NCI-H748 (cell line): ENCODE results near the gene KIF1A.

Source experiments
- DNase-seq: peaks from one replicate; lab custom pipeline; 2025; ENCODE audit not compliant: unreplicated experiment; lab: John Stamatoyannopoulos, UW

Gene KIF1A

DNA sequence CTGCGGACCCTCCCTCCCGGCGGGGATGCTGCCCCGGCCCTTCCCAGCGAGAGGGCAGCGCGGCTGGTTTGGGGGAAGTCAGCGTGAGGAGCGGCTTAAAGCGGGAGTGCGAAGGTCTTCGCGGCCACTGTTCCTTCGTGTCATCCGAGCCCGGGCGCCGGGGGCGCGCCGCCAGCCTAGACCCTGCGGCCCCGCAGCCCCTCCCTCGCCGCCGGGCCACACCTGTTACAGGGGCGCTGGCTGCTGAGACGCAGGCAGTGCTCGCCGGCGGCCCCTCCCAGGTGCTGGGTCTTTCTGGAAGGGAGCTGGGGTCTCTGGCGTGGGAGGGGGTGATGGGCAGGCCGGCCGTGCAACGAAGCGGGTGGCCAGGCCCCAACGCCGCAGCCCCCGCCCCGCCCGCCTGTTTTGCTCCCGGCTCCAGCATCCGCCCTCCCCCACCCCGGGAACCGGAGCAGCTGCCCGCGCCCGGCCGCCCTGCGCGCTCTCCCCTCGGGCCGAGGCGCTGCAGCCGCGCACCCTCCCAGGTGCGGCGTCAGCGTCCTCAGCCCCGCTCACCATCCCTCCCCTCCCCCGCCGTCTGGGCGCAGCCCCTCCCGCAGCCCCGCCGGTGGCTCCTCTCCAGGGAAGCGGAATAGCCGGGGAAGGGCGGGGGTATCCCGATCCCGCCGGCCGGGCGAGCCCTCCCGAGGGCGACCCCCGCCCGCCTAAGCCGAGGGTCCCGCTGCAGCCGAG, 727 bp downstream of the KIF1A start:
- peak; percentile 74 for DNase-seq

DNA sequence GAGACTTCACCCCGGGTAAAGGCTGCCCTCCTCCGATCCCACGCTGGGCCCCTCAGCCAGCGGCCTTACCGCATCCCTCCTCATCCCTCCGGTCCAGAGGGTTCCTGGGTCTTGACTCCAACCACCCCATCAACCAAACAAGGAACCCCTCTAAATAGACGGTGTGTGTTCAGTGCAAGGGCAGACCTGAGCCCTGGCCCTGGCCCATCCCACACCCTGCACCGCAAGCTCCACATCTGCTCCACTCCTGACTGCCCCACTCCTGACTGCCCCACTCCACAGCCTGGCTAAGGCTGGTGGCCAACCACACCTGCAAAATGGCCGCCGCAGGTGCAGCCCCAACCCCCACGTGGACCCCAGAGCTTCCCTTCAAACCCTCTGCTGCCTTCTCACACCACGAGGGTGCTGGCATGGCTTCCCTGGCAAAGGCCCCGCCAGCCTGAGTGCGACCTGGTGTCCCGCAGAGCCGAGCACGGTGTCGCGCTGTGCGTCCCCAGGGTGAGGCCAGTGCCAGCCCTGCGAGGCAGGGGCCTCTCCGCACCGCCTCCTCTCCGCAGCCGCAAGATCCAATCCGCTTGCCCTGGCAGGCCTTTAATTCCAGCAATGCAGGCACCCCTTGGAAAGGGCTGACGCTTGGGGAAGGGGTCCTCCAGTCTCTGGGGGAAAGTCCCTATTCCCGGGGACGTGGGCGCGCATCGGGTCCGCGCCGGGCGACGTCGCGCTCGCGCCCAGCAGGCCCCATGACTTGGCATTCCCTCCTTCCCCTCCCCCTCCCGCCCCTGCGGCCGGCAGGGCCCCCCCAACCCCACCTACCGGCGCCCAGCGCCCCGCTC, 1.5 kb downstream of the KIF1A start:
- DNase-seq = peak; percentile 59

DNA sequence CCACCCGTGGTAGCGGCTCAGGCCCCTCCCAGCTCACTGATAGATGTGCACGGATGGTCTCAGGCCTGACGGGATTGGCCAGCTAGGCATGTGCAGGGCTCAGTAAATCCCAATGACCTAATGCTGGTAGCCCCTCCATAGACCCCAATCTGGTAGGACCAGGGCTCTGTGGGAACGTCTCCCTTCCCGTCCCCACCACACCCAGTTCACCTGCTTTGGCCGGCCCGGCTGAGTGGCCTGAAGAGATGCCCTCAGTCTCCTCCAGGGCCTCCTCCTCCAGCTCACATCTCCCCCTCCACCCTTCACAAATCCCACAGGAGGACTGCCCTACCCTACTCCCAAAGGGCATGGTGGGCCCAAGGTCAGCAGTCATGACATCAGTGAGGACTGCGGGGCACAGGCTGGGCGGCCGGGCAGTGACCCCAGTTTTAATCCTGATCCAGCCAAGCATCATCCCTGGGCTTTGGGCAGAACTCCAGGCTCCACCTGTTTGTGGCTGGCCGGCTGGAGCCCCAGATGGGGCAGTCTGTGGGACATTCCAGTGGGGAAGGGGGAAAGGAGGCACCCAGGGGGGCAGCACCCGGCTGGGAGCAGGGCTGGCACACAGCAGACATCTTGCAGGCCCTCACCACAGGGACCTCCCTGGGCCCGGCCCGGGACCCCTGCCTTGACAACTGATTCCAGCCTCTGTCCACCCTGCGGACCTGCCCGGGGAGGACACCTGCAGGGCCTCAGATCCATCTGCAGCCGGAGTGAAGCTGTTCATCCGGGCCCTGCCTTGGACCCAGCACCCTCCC, 2.3 kb downstream of the KIF1A start:
- no peak for DNase-seq

DNA sequence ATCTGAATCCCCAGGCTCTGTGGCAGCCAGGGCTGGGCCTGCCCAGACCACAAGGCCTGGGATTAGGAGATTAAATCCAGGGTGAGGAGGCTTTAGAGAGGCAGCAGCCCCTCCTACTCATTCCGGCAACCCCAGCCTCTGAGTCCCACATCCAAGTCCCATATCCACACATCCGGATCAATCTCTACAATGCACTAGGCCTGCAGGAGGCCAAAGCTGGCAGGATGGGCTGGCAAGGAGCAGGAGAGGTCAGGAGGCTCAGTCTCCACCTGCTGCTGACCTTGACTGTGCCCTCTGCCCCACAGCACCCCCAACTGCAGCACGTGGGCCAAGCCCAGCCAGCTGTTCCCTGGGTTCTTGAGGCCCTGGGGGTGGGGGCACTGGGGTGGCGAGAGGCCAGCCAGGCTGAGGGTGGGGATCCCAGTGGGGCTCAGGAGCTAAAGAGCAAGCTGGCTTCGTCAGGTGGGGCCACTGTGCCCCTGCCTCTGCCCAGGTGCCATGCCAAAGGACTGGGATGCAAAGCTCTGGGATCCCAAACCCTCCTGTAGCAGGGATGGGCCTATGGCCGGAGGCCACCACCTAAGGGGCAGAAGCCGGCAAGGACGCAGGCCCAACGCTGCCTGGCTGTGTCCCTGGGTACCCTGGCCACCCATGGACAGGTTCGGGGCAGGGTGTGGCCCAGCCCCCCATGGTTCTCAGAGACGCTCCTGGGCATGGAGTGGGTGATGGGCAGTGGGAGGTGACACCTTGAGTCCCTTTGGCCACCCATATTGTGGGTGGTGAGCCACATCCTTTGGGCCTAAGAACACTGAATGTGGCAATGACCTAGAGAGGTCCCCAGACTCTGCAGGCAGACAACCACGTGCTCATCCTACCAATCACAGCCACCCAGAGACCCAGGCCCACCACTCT, 3.2 kb downstream of the KIF1A start:
- no peak for DNase-seq

DNA sequence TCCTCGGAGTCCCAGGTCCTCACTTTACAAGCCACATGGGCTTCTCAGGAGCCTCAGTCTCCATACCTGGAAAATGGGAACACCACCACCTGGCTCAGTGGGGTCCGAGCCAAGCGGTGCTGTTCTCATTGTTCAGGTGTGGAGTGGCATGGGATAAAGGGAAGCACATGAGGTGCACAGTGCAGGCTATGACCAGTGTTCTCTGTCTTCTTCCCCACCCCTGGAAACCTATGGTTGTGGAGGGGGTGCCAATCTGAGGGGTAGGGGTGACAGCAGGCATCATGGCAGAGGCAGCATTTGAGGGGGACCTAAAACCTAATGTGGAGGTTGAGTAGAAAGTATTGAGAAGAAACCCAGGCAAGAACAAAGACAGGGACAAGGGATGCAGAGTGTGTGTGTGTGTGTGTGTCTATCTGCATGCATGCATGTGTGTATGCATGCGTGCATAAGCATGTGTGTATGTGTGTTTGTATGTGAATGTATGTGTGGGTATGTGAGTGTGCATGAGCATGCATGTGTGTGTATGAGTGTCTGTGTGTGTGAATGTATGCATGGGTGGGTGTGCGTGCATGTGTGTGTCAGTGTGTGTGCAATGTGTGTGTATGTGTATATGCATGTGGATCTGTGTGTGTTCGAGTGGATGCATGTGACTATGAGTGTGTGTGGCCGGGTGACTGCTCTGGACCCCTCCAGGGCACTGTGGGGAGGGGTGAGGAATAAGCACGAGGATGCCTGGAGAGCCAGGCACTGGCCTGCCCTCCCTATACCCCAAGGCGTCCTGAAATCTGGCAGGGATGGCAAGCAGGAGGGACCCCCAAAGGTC, 4.0 kb downstream of the KIF1A start:
- DNase-seq = no peak

DNA sequence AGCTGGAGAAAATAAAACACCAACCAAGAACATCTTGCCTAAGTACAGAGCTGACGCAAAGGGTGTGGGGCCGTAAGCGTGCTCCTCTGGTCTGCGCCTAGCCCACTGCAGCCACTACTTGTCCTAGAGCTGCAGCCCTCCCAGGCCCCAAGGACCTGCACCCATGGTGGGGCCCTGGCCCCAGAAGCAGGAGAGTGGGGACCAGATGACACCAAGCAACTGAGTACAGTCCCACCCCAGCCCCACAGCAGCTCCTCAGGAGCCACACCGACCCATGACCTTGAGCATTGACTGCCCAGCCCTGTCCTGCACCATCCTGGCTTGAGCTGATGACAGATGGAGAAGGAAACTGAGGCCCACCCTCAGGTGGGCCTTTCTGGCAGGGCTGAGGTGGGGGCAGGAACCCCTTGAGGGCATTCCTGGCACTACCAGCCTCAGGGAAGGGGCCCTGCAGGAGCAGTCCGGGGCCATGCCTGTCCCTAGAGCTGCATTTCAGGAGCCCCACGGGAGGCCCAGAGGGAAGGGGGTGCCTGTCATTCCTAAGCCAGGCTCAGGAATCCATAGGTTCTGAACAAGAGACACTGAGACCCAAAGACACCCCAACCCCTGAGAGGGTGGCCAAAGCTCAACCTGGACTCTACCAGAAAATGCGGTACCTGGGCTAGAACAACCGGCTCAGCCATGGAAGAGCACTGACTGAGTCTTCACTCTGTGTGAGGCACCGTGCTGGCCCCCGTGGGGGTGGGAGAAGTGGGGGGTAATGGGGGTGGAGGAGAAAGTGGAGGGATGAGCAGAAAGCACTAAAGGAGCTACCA, 4.9 kb downstream of the KIF1A start:
- DNase-seq = no peak

DNA sequence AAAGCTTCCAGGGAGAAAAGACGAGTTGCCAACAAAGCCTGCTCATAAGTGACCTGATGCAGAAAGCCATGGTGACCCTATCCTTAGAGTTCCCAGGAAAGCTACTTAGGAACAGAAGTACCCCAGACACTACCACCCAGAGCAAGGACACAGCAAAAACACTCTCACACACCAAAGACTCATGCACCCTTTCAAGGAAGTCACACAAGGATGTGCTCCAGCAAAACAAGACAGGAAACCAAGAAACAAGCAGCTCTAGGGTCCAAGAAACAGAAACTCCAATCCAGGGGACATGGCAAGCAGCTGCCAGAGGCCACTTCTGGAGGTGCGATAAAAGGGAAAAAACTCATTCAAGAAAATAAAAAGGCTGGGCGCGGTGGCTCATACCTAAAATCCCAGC, 5.7 kb downstream of the KIF1A start:
- DNase-seq = no peak

DNA sequence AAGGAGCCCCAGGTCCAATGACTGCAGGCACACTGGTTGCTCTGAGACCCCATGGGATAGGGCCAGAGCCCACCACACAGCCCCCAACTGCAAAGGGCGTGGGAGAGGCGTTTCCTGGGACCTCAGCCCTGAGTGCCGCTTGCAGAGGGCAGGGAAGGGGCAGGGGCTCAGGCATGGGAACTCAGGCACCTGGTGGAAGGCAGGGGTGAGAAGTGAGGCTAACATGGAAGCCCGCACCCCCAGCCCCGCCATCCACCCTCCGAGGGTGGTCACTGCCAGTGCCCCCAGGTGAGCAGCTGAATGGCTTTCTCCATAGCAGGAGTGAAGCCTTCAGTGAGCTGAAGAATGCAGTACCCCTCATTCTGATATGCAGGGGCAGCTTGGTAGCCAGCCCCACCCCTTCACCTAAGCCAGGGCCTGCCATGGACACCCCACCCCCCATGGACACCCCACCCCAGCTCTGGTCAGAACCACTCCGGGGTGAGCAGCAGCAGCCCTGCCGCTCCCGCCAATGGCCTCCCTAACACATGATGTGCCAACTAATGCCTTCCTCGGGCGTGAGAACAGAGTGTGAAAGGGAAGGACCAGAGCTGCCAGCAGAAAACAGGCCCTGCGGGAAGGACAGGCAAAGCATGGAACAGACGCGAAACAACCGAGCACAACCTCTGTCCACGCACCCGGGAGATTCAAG, 6.6 kb downstream of the KIF1A start:
- no peak for DNase-seq

DNA sequence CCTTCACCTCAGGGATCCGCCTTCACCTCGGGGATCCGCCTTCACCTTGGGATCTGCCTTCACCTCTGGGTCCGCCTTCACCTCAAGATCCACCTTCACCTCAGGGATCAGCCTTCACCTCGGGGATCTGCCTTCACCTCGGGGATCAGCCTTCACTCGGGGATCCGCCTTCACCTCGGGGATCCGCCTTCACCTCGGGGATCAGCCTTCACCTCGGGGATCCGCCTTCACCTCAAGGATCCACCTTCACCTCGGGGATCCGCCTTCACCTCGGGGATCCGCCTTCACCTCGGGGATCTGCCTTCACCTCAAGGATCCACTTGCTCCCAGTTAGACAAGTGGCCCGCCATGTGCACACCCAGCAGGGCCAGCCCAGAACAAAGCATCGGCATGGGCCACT, 7.3 kb downstream of the KIF1A start:
- no peak for DNase-seq

DNA sequence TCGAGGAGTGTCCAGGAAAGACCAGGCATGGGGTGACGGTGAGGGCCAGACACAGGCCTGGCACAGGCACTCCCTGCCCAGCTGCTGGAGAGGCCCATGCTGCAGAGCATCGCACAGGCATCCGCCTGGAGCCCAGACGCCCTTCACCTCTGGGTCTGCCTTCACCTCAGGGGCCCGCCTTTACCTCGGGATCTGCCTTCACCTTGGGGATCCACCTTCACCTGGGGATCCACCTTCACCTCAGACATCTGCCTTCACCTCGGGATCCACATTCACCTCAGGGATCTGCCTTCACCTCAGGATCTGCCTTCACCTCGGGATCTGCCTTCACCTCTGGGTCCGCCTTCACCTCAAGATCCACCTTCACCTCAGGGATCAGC, 7.7 kb downstream of the KIF1A start:
- DNase-seq = no peak

DNA sequence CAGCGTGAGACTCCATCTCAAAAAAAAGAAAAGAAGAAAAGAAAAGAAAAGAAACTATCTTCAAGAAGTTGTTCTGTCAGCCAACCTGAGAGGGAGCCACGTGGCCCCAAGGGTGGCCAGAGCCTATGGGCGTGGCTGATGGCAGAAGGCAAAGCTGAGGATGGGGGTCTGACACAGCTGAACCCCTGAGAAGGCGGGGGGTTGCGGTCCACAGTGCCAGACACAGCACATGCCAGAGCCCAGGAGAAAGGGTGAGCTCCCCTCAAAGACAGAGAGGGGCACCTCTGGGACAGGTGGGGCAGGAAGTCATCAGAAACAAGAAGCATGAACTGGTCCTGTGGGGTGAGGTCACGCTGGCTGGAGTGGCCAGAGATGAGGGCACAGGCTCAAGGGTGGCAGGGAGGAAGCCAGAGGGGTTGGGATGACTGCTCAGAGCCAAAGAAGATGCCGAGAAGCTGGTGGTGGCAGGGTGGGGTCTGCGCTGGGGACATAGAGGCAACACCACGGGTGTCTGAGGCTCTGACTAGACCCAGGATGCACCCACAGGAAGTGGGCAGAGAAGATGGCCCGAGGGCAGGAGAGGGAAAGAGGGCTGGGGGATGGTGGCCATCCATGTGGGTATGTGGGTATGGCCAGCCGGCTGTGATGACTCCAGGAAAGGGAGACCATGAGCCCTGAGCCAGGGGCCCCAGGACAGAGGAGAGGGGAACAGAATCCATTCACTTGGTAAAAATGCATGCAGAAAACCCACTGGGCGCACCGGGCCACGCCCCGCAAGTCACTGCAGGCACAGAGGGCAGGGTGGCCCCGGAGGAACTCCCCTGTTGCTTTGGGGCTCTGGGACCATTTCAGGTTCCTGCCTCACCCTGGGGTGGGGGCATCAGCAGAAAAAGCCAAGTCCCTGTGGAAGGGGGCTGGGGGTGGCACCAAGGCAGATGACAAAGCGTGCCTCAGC, 8.4 kb downstream of the KIF1A start:
- no peak for DNase-seq

DNA sequence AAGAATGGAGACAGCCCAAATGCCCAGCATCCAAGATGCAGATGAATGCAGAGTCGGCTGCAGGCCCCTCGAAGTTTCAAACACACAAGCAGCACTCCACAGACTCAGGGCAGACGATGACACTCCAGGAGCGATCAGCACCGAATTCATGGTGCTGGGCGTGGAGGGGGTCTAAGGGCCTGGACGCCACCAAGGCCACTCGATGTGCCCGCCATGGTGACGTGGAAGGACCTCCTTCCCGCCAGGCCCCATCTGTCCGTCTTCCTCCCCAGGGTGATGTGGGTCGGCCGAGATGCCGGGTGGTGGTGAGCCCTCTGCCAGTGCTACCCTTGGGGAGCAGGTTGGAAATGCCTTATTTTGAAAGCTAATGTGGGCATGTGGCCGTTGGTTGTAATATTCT, 9.4 kb downstream of the KIF1A start:
- no peak for DNase-seq

DNA sequence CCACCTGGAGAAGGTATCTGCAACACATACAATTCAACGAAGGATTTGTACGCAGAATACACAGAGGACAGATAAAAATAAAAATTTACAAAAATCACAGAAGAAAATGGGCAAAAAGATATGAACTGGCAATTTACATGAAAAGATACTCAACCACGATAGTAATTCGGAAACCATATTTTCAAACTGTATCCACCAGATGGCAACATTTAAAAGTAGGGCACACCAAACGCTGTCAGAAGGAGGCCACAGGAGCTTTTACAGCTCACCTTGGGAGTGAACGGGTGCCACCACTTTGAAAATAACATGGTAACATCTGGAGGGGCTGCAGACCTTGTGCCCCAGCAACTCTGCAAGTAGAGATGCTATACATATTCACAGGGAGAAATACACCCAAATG, 9.8 kb downstream of the KIF1A start:
- DNase-seq = no peak

DNA sequence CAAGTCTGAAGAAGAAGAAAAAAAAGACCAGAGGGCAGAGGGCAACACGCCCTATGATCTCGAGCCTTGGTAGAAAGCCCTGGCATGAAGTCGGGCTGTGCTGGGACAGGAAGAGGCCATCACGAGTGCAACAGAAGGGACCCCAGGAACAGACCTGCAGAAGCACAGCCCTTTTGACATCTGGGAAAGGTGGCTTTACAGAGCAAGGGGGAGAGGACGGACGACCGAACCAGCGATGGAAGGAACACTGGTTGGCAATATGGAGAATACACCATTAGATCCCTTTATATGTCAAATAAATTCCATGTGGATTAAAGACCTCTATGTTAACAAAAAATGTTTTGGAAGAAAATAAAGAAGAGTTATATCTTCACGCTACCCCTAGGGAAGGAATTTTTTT, 10.7 kb downstream of the KIF1A start:
- DNase-seq = no peak

DNA sequence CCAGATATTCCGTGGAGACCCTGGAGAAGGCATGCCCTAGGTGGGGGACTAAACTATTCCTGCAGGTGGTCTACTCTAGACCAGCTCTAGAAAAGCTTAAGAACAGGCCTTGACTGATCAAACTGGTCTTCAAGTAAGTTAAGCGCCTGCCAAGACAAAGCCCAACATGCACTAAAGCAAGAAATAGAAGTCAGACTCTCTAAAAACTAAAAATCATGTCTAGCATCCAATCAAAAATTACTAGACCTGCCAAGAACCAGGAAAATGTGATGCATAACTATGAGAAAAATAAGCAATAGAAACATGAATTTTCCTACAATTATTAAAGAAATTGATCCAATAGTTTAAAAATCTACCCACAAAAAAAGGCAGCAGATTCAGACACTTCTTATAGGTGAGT, 13.6 kb downstream of the KIF1A start:
- no peak for DNase-seq

DNA sequence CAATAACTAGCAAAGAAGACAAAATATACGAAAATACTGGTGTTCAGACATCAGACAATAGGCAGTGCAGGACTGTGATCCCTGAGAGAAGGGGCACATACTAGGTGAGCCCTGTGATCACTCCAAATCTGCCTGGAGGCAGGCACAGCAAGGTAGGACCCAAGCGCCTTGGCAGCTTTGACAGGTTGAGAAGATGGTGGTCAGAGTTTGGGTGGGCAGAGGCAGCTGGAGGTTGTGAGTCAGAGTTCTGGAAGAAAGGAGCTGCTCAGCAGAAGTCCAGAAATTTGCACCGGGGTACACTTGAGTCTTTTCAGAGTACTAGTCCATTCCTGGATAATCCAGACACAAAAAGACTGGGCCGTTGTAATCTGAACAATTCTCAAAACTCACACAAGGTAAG, 14.0 kb downstream of the KIF1A start:
- DNase-seq = no peak

DNA sequence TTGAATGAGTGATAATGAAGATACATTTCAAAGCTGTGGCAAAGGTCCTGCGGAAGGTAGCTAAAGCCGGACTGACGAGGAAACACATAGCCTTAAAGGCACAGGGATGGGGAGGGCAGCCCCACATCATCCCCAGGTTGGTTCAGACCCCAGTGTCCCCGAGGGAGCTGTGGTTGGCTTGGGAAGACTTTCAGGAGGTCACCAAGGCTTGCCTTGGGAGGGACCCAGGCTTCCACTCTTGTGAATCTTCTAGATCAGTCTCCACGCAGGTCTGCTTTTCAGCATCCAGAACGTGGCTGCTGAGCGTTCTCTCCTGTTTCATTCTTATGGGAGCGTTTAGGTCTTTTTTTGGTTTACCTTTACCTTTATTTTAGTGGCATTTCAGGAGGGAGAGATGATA, 16.8 kb downstream of the KIF1A start:
- DNase-seq = no peak
